GM12891 (cell line): ENCODE results near the gene CACHD1.

ENCODE experiments used
- DNase-seq: peaks from one replicate; pipeline ENCODE4 v3.0.0; 2011; ENCODE audit warnings: low spot score; ENCODE audit not compliant: insufficient read length
- FAIRE-seq: peaks from 2 replicates; lab custom pipeline; 2011; peaks lifted over from hg19 to GRCh38; lab: Jason Lieb, UNC
- PAX5 ChIP-seq: IDR thresholded peaks from 2 replicates; pipeline ENCODE4 v1.6.1; 2011; ENCODE audit warnings: low read length, moderate library complexity, mild to moderate bottlenecking; ENCODE audit not compliant: insufficient read depth, severe bottlenecking
- POLR2A ChIP-seq: IDR thresholded peaks from 2 replicates; pipeline ENCODE4 v1.6.1; 2011; ENCODE audit warnings: low read depth, low read length, control low read depth
- POLR2AphosphoS5 ChIP-seq: IDR thresholded peaks from 2 replicates; pipeline ENCODE4 v1.6.1; 2011; ENCODE audit warnings: low read depth, low read length, control low read depth
- POU2F2 ChIP-seq: IDR thresholded peaks from 2 replicates; pipeline ENCODE4 v1.6.1; 2011; ENCODE audit warnings: low read depth, mild to moderate bottlenecking, control low read depth, low read length, moderate library complexity
- SPI1 ChIP-seq: IDR thresholded peaks from 2 replicates; pipeline ENCODE4 v1.6.1; 2011; ENCODE audit warnings: low read depth, low read length, control low read depth
- TAF1 ChIP-seq: IDR thresholded peaks from 2 replicates; pipeline ENCODE4 v1.6.1; 2011; ENCODE audit warnings: low read depth, low read length, control low read depth

The CACHD1 gene

GRCh38 chr1:64539781-64540218 lies 69.9 kb downstream of the CACHD1 start:
- FAIRE-seq (no peak), DNase-seq (no peak)
- TF ChIP-seq POU2F2 (no peak), POLR2A (no peak), SPI1 (no peak), POLR2AphosphoS5 (no peak), TAF1 (no peak), PAX5 (no peak)

GRCh38 chr1:64540265-64540791 lies 70.4 kb downstream of the CACHD1 start:
- FAIRE-seq (no peak), DNase-seq (no peak)
- TF ChIP-seq PAX5 (no peak), POU2F2 (no peak), POLR2A (no peak), POLR2AphosphoS5 (no peak), TAF1 (no peak), SPI1 (no peak)

DNA sequence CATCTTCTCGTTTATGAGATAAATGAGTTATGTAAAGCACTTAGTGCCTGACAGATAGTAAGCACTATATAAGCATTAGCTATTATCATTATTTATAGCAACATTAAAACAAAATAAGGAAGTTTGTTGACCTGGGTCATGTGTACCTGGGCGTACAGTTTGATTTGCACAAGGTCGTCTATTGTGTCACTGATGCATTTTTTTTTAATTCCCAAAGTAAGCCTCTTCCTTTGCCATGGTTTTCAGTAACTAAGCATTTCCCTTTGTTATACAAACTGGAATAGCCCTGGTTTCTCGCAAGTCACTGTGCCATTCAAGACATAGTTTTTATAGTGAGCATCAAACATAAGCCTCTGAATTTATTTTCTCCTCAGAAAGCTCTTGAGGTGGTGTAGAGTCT lies 72.2 kb downstream of the CACHD1 start:
- FAIRE-seq (no peak), DNase-seq (no peak)
- no peak for TF ChIP-seq PAX5
- TF ChIP-seq POLR2A: no peak
- TF ChIP-seq POU2F2: no peak
- no peak for TF ChIP-seq POLR2AphosphoS5
- no peak for TF ChIP-seq TAF1

DNA sequence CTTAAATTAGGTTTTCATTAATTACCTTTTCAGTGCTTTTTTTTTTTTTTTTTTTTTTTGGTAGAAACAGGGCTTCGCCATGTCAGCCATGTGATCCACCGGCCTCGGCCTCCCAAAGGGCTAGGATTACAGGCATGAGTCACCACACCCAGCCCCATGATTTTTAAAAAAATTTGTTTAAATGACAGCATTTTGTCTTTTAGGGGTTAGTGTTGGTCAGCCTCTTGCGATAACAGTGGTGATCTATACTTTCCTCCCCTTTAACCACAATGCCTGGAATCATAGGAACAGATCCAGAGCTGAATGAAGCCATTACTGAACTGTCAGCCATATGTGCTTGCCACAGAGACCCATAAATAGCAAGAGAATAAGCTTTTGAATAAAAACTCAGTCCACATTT lies 73.9 kb downstream of the CACHD1 start:
- DNase-seq: no peak
- FAIRE-seq: no peak
- TF ChIP-seq SPI1: no peak
- no peak for TF ChIP-seq PAX5
- TF ChIP-seq POLR2AphosphoS5: no peak
- TF ChIP-seq POU2F2: no peak
- no peak for TF ChIP-seq POLR2A
- TF ChIP-seq TAF1: no peak

GRCh38 chr1:64545118-64545843 lies 75.4 kb downstream of the CACHD1 start:
- no peak for FAIRE-seq
- no peak for DNase-seq
- TF ChIP-seq PAX5 (no peak), TAF1 (no peak), POLR2A (no peak), SPI1 (no peak), POU2F2 (no peak), POLR2AphosphoS5 (no peak)

GRCh38 chr1:64546013-64546412 lies 76.1 kb downstream of the CACHD1 start:
- no peak for DNase-seq
- FAIRE-seq: no peak
- TF ChIP-seq POU2F2: no peak
- no peak for TF ChIP-seq POLR2A
- no peak for TF ChIP-seq TAF1
- no peak for TF ChIP-seq PAX5
- TF ChIP-seq POLR2AphosphoS5: no peak
- no peak for TF ChIP-seq SPI1

GRCh38 chr1:64549464-64550239 lies 79.7 kb downstream of the CACHD1 start:
- TF ChIP-seq TAF1 (no peak), POLR2A (no peak), SPI1 (no peak), POLR2AphosphoS5 (no peak), POU2F2 (no peak)
- FAIRE-seq (no peak), DNase-seq (no peak)

GRCh38 chr1:64550510-64550909 lies 80.6 kb downstream of the CACHD1 start:
- TF ChIP-seq POLR2AphosphoS5: no peak
- DNase-seq (no peak), FAIRE-seq (no peak)

DNA sequence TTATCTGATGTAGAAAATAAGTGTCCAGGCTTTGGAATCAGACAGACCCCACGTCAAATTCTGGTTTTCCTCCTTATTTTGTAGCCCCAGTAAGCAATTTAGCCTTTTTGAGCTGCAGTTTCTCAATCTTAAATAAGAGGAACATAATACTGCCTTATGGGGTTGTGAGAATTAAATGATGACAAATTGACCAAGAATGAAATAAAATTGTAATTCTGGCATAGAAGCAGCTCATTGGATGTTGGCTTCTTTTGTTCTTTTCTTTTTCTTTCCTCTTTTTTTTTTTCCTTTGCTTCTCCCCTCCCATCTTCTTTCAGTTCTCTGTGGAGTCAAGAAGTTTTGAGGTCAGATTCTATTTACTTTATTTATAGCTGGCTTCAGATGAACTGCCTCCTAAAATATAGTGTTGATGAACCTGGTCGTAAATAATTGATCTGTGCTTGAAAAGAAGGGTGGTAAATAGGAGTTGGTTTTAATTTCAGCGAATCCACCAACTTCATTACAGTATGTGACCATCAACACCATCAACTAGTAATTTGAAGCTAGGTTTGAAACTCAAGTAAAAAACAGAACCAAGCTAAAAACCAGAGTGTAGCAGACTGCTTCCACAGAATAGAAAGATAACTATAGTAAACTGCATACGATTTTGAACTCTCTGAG lies 81.1 kb downstream of the CACHD1 start:
- FAIRE-seq (no peak), DNase-seq (no peak)
- no peak for TF ChIP-seq POLR2AphosphoS5
- TF ChIP-seq POU2F2: no peak
- TF ChIP-seq TAF1: no peak
- TF ChIP-seq POLR2A: no peak
- TF ChIP-seq PAX5: no peak
- TF ChIP-seq SPI1: no peak

DNA sequence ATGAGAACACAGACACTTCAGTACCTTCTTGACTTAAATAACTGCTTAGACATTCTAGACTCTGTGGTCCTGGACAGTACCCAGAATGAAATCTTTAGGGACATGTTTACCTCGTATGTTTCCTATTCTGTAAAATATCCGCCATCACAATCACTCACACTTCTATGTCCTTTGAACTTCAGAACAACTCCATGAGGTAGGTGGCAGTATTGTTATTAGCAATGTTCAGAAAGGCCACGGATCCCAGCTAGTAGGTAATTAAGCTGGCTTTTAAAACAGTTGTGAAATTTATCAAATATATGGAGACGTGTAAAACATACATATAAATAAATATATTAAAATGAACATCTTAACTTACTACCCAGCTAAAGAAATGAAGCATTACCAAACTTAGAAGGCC lies 83.4 kb downstream of the CACHD1 start:
- no peak for DNase-seq
- FAIRE-seq: no peak
- TF ChIP-seq TAF1: no peak
- no peak for TF ChIP-seq POLR2AphosphoS5
- no peak for TF ChIP-seq SPI1
- no peak for TF ChIP-seq POU2F2
- no peak for TF ChIP-seq PAX5
